ENCODE measurements around the gene NPFFR2. TPM values are rescaled to one million over a fixed set of nuclear protein-coding genes. Genes with fewer than 3 reads are reported as not detected.
"Not testable (repeated sequence)": the region's sequence is repeated elsewhere in the genome, so short reads cannot be mapped to it uniquely, and the experiment has no call there.

Gene NPFFR2
- total RNA-seq, 1 donor from 2014 or later: 0.96 TPM

DNA sequence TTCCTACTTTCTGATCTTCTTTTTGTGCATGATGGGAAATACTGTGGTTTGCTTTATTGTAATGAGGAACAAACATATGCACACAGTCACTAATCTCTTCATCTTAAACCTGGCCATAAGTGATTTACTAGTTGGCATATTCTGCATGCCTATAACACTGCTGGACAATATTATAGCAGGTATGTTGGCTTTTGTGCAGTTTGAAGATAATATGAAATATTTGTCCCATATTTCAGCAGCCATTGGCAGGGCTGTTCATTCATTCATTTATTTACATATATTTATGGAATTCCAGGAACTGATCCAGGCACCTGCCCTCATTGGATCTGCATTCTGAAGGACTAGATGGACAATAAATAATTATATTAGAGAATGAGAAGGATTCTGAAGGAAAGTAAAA lies 96.9 kb downstream of the NPFFR2 start:
- DNase-seq (ENCODE audit: low spot score, unreplicated experiment): no peak
- Mint-ChIP-seq H3K27me3 (no peaks in the 10 kb centered on the region), H3K9me3 (ENCODE audit: low read depth) (no peaks in the 10 kb centered on the region), H3K4me1 (ENCODE audit: low read depth) (peaks cover 2% of the 10 kb centered on the region), H3K36me3 (ENCODE audit: insufficient read depth) (no peaks in the 10 kb centered on the region), H3K27ac (no peak overlapping the region), H3K4me3 (ENCODE audit: low read depth) (no peak overlapping the region)
- TF ChIP-seq, protein P1, sequence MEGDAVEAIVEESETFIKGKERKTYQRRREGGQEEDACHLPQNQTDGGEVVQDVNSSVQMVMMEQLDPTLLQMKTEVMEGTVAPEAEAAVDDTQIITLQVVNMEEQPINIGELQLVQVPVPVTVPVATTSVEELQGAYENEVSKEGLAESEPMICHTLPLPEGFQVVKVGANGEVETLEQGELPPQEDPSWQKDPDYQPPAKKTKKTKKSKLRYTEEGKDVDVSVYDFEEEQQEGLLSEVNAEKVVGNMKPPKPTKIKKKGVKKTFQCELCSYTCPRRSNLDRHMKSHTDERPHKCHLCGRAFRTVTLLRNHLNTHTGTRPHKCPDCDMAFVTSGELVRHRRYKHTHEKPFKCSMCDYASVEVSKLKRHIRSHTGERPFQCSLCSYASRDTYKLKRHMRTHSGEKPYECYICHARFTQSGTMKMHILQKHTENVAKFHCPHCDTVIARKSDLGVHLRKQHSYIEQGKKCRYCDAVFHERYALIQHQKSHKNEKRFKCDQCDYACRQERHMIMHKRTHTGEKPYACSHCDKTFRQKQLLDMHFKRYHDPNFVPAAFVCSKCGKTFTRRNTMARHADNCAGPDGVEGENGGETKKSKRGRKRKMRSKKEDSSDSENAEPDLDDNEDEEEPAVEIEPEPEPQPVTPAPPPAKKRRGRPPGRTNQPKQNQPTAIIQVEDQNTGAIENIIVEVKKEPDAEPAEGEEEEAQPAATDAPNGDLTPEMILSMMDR (IDR thresholded peaks at IDR 0.05; ENCODE audit: unreplicated experiment): no peak

DNA sequence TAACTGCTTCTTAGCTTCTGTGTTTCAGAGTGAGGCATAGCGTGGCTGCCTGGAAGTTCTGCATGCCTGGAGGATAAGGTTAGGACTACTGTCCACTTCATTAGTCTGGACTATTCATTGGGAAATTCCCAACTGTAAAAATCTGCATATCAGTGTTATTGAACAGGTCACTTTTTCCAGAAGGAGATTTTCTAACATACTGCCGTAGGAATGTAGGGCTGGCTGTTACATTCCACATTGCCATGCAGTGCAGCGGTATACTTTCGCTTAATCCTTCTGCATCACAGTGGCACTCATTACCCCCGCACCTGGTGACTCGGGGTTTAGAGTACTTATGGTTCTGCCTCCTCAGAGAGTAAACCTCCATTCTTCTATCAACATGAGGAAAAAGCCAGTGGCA lies 104.6 kb downstream of the NPFFR2 start:
- H3K27me3 Mint-ChIP-seq: no peaks in the 10 kb centered on the region
- no peak overlapping the region for H3K4me3 Mint-ChIP-seq (ENCODE audit: low read depth)
- TF ChIP-seq, protein P1 (IDR thresholded peaks at IDR 0.05; ENCODE audit: unreplicated experiment): no peak
- H3K27ac Mint-ChIP-seq: no peak overlapping the region
- DNase-seq (ENCODE audit: low spot score, unreplicated experiment): no peak
- H3K4me1 Mint-ChIP-seq (ENCODE audit: low read depth): no peaks in the 10 kb centered on the region
- peaks cover 13% of the 10 kb centered on the region for H3K9me3 Mint-ChIP-seq (ENCODE audit: low read depth)
- peaks cover 7% of the 10 kb centered on the region for H3K36me3 Mint-ChIP-seq (ENCODE audit: insufficient read depth)

DNA sequence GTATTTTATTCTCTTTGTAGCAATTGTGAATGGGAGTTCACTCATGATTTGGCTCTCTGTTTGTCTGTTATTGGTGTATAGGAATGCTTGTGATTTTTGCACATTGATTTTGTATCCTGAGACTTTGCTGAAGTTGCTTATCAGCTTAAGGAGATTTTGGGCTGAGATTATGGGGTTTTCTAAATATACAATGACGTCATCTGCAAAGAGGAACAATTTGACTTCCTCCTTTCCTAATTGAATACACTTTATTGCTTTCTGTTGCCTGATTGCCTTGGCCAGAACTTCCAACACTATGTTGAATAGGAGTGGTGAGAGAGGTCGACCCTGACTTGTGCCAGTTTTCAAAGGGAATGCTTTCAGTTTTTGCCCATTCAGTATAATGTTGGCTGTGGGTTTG lies 108.2 kb downstream of the NPFFR2 start:
- H3K4me3 Mint-ChIP-seq (ENCODE audit: low read depth); H3K27ac Mint-ChIP-seq; H3K27me3 Mint-ChIP-seq; H3K4me1 Mint-ChIP-seq (ENCODE audit: low read depth); H3K36me3 Mint-ChIP-seq (ENCODE audit: insufficient read depth); DNase-seq (ENCODE audit: low spot score, unreplicated experiment): not testable (repeated sequence)
- H3K9me3 Mint-ChIP-seq (ENCODE audit: low read depth): peaks cover 13% of the 10 kb centered on the region

DNA sequence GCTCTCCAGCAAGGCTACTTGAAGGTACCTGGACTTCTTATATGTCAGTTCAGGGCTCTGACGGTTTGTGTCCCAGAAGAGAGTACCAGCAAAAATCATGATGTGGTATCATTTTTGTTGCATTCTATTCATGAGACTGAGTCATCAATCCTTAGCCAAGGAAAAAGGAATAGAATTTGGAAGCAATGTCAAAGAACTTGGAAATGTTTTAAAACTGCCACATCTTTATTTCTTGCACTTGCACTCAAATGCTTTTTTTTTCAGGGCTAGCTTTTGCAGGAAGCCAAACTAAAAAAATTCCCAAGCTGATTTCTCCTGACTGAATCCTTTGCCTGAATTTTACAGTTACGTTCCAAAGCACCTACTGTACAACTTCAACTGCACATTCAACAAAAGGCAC lies 112.4 kb downstream of the NPFFR2 start:
- no peak for DNase-seq (ENCODE audit: low spot score, unreplicated experiment)
- Mint-ChIP-seq H3K27me3 (no peaks in the 10 kb centered on the region), H3K27ac (no peak overlapping the region), H3K9me3 (ENCODE audit: low read depth) (peaks cover 10% of the 10 kb centered on the region), H3K36me3 (ENCODE audit: insufficient read depth) (peaks cover 5% of the 10 kb centered on the region), H3K4me3 (ENCODE audit: low read depth) (no peak overlapping the region), H3K4me1 (ENCODE audit: low read depth) (no peaks in the 10 kb centered on the region)
- TF ChIP-seq, protein P1 (IDR thresholded peaks at IDR 0.05; ENCODE audit: unreplicated experiment): no peak

DNA sequence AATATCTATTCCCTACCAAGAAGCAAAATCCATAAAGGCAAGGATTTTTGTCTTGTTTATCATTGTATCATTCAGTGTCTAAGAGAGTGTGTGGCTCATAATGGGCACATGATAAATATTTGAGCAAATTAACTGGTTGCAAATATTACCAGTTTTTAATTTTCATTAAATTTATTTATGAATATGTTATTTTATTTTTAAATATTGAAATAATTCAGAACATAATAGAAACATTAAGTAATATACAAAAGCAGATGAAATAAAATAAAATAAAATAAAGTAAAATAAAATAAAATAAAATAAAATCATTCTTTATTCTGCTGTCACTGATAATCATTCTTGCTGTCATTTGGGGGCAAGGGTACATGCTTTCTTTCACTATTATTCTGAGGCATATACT lies 120.9 kb downstream of the NPFFR2 start:
- H3K27ac Mint-ChIP-seq: no peak overlapping the region
- H3K36me3 Mint-ChIP-seq (ENCODE audit: insufficient read depth): no peaks in the 10 kb centered on the region
- peaks cover 4% of the 10 kb centered on the region for H3K9me3 Mint-ChIP-seq (ENCODE audit: low read depth)
- H3K4me3 Mint-ChIP-seq (ENCODE audit: low read depth): no peak overlapping the region
- no peaks in the 10 kb centered on the region for H3K27me3 Mint-ChIP-seq
- no peak for DNase-seq (ENCODE audit: low spot score, unreplicated experiment)
- no peaks in the 10 kb centered on the region for H3K4me1 Mint-ChIP-seq (ENCODE audit: low read depth)
- TF ChIP-seq, protein P1 (IDR thresholded peaks at IDR 0.05; ENCODE audit: unreplicated experiment): no peak

DNA sequence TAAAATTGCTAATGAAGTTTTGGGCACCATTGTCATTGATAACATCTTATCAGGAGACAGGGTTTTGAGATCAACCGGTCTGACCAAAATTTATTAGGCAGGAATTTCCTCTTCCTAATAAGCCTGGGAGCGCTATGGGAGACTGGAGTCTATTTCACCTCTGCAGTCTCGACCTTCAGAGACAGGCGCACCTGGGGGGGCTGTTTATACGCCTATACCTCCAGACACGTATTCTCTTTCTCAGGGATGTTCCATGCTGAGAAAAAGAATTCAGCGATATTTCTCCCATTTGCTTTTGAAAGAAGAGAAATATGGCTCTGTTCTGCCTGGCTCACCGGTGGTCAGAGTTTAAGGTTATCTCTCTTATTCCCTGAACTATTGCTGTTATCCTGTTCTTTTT lies 121.8 kb downstream of the NPFFR2 start:
- not testable (repeated sequence) for H3K4me1 Mint-ChIP-seq (ENCODE audit: low read depth); H3K9me3 Mint-ChIP-seq (ENCODE audit: low read depth); DNase-seq (ENCODE audit: low spot score, unreplicated experiment); H3K27me3 Mint-ChIP-seq; H3K27ac Mint-ChIP-seq; H3K36me3 Mint-ChIP-seq (ENCODE audit: insufficient read depth); H3K4me3 Mint-ChIP-seq (ENCODE audit: low read depth)

DNA sequence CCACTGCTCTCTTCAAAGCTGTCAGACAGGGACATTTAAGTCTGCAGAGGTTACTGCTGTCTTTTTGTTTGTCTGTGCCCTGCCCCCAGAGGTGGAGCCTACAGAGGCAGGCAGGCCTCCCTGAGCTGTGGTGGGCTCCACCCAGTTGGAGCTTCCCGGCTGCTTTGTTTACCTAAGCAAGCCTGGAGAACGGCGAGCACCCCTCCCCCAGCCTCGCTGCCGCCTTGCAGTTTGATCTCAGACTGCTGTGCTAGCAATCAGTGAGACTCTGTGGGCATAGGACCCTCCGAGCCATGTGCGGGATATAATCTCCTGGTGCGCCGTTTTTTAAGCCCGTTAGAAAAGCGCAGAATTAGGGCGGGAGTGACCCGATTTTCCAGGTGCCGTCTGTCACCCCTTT lies 137.5 kb downstream of the NPFFR2 start:
- peaks cover 21% of the 10 kb centered on the region for H3K9me3 Mint-ChIP-seq (ENCODE audit: low read depth)
- DNase-seq (ENCODE audit: low spot score, unreplicated experiment); H3K27ac Mint-ChIP-seq; H3K4me3 Mint-ChIP-seq (ENCODE audit: low read depth); H3K36me3 Mint-ChIP-seq (ENCODE audit: insufficient read depth); H3K4me1 Mint-ChIP-seq (ENCODE audit: low read depth); H3K27me3 Mint-ChIP-seq: not testable (repeated sequence)
